MM.1S (cell line): ENCODE measurements around the gene APPBP2.

Source experiments
- DNase-seq: peaks from one replicate; pipeline ENCODE4 v3.0.0-alpha.2; 2015
- H2AFZ ChIP-seq: fragments of 300-600 bp; sonication (generic); 2 replicates; pipeline ENCODE4 v1.6.0; 2016; ENCODE audit warnings: antibody characterized with exemption, low read length
- H3F3A ChIP-seq: fragments of 300-600 bp; sonication (generic); 2 replicates; pipeline ENCODE4 v1.6.1; 2016; ENCODE audit warnings: mild to moderate bottlenecking, antibody characterized with exemption, low read length, moderate library complexity, mixed read lengths; ENCODE audit not compliant: insufficient read depth
- H3K27ac ChIP-seq: fragments of 300-600 bp; sonication (generic); 2 replicates; pipeline ENCODE4 v1.5.1; 2016; ENCODE audit warnings: mild to moderate bottlenecking, low read length
- H3K27me3 ChIP-seq: fragments of 300-600 bp; sonication (generic); replicated peaks from 2 replicates; pipeline ENCODE4 v1.6.0; 2016; ENCODE audit warnings: low read length; ENCODE audit not compliant: insufficient read depth
- H3K36me3 ChIP-seq: fragments of 300-600 bp; sonication (generic); replicated peaks from 2 replicates; pipeline ENCODE4 v1.6.1; 2016; ENCODE audit warnings: mild to moderate bottlenecking, low read length, mixed read lengths; ENCODE audit not compliant: insufficient read depth
- H3K4me1 ChIP-seq: fragments of 300-600 bp; sonication (generic); 2 replicates; pipeline ENCODE4 v1.6.1; 2016; ENCODE audit warnings: low read length, mixed read lengths
- H3K4me2 ChIP-seq: fragments of 300-600 bp; sonication (generic); 2 replicates; pipeline ENCODE4 v1.6.0; 2016; ENCODE audit warnings: low read depth, low read length
- H3K4me3 ChIP-seq: fragments of 300-600 bp; sonication (generic); 2 replicates; pipeline ENCODE4 v1.5.1; 2016; ENCODE audit warnings: low read length, mixed read lengths
- H3K79me2 ChIP-seq: fragments of 300-600 bp; sonication (generic); 2 replicates; pipeline ENCODE4 v1.6.1; 2016; ENCODE audit warnings: mixed run types, low read length, mixed read lengths
- H3K9ac ChIP-seq: fragments of 300-600 bp; sonication (generic); 2 replicates; pipeline ENCODE4 v1.6.1; 2016; ENCODE audit warnings: low read length, mixed read lengths
- H3K9me2 ChIP-seq: fragments of 300-600 bp; sonication (generic); replicated peaks from 2 replicates; pipeline ENCODE4 v1.6.1; 2016; ENCODE audit warnings: mild to moderate bottlenecking, low read length, mixed read lengths; ENCODE audit not compliant: insufficient read depth
- H3K9me3 ChIP-seq: fragments of 300-600 bp; sonication (generic); replicated peaks from 2 replicates; pipeline ENCODE4 v1.6.1; 2016; ENCODE audit warnings: mild to moderate bottlenecking, low read length, mixed read lengths; ENCODE audit not compliant: insufficient read depth
- H4K20me1 ChIP-seq: fragments of 300-600 bp; sonication (generic); 2 replicates; pipeline ENCODE4 v1.6.1; 2016; ENCODE audit warnings: mild to moderate bottlenecking, low read length, moderate library complexity, mixed read lengths; ENCODE audit not compliant: insufficient read depth
- CTCF ChIP-seq: fragments of 300-600 bp; sonication (generic); IDR thresholded peaks from 2 replicates; pipeline ENCODE4 v1.5.1; 2016; ENCODE audit warnings: antibody characterized with exemption, low read length, mixed read lengths
- EZH2 ChIP-seq: fragments of 300-600 bp; sonication (generic); optimal IDR thresholded peaks from 2 replicates; pipeline ENCODE3; 2017; ENCODE audit warnings: low read depth, mild to moderate bottlenecking, antibody characterized with exemption, low read length, mixed read lengths
- EZH2phosphoT487 ChIP-seq: fragments of 300-600 bp; sonication (generic); IDR thresholded peaks from 2 replicates; pipeline ENCODE4 v1.6.1; 2018; ENCODE audit warnings: antibody characterized with exemption, low read length

The APPBP2 gene

GRCh38 chr17:60447375-60447774 is 78.7 kb downstream of the APPBP2 start:
- DNase-seq = no peak
- Histone ChIP-seq H3K27me3 (no peaks in the 10 kb centered on the region), H3K4me2 (no peak overlapping the region), H2AFZ (no peak overlapping the region), H3K9me3 (no peaks in the 10 kb centered on the region), H3F3A (no peaks in the 10 kb centered on the region), H3K79me2 (no peaks in the 10 kb centered on the region), H3K9me2 (no peaks in the 10 kb centered on the region), H3K4me3 (no peak overlapping the region), H3K36me3 (0 out of 2 replicates have a peak, but pooled peaks cover 5% of the 10 kb centered on the region), H4K20me1 (no peaks in the 10 kb centered on the region), H3K4me1 (no peaks in the 10 kb centered on the region), H3K27ac (no peak overlapping the region), H3K9ac (no peak overlapping the region)
- TF ChIP-seq CTCF = no peak
- TF ChIP-seq EZH2phosphoT487 = no peak
- TF ChIP-seq EZH2 = no peak

- no peak for DNase-seq
- Histone ChIP-seq H3K9ac (no peak overlapping the region), H3K4me2 (no peak overlapping the region), H3F3A (no peaks in the 10 kb centered on the region), H3K4me3 (no peak overlapping the region), H3K79me2 (no peaks in the 10 kb centered on the region), H3K9me2 (no peaks in the 10 kb centered on the region), H3K4me1 (no peaks in the 10 kb centered on the region), H3K27ac (no peak overlapping the region), H4K20me1 (no peaks in the 10 kb centered on the region), H3K36me3 (0 out of 2 replicates have a peak, but pooled peaks cover 5% of the 10 kb centered on the region), H3K9me3 (no peaks in the 10 kb centered on the region), H2AFZ (no peak overlapping the region), H3K27me3 (no peaks in the 10 kb centered on the region)
- TF ChIP-seq CTCF (no peak), EZH2phosphoT487 (no peak), EZH2 (no peak)
These were observed 80.9 kb downstream of the APPBP2 start for GRCh38 chr17:60445144-60445543.

GRCh38 chr17:60443713-60444112 is 82.3 kb downstream of the APPBP2 start:
- TF ChIP-seq EZH2 (no peak), EZH2phosphoT487 (no peak), CTCF (no peak)
- Histone ChIP-seq H3F3A (no peaks in the 10 kb centered on the region; the same call in 1 of the 2 replicates), H3K4me2 (no peak overlapping the region), H3K9me2 (no peaks in the 10 kb centered on the region), H3K27ac (no peak overlapping the region), H3K4me3 (no peak overlapping the region), H4K20me1 (no peaks in the 10 kb centered on the region), H3K36me3 (0 out of 2 replicates have a peak, but pooled peaks cover 5% of the 10 kb centered on the region), H3K27me3 (no peaks in the 10 kb centered on the region), H3K79me2 (no peaks in the 10 kb centered on the region), H3K4me1 (peaks cover 7% of the 10 kb centered on the region), H2AFZ (no peak overlapping the region), H3K9ac (no peak overlapping the region), H3K9me3 (no peaks in the 10 kb centered on the region)
- no peak for DNase-seq
